Activated T-helper 9 cell treated with anti-CD3 and anti-CD28 coated beads, Interleukin-2, amount 50 U/mL, for 16 hours (primary cell): Measurements from ENCODE around the gene VGLL2.

Experiments used
- DNase-seq: peaks from one replicate; pipeline ENCODE4 v3.0.0-alpha.2; 2020; ENCODE audit warnings: low read depth

Gene VGLL2

DNA sequence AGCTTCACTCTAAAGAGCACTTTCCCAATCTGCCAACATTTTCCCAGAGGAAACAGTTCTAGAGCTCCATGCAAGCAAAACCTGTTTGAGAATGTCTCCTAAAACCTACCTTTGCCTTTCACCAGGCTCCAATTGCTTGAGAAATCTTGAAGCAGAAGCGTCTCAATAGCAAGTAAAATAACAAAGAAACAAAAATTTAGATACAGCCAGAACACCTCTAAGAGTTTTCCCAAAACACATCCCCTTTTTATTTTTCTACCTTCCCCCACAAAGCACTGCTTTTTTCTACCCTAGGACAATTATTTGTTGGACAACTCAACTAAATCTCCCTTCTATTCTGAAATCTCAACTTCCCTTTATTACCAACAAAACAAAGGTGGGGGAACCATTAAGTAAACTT, 3.6 kb downstream of the VGLL2 start:
- no peak for DNase-seq

DNA sequence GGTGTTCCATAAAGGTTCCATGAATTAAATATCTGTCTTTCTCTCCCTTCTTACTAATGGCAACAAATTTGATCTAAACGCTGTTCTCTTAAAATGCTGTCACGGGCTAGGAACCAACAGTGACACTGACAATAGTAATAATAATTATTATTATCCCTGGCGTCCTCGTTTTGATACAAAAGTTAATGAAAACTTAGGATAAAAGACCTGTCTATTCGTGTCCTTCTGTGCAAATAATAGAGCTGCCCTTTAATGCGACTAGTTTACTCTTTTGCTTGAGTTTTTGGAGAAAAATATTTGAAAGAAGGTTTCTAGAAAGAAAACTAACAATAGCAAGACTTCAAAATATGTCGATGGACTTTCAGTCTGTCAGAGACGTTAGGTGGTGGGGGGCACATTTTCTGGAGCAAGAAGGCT, 4.3 kb downstream of the VGLL2 start:
- DNase-seq = no peak

DNA sequence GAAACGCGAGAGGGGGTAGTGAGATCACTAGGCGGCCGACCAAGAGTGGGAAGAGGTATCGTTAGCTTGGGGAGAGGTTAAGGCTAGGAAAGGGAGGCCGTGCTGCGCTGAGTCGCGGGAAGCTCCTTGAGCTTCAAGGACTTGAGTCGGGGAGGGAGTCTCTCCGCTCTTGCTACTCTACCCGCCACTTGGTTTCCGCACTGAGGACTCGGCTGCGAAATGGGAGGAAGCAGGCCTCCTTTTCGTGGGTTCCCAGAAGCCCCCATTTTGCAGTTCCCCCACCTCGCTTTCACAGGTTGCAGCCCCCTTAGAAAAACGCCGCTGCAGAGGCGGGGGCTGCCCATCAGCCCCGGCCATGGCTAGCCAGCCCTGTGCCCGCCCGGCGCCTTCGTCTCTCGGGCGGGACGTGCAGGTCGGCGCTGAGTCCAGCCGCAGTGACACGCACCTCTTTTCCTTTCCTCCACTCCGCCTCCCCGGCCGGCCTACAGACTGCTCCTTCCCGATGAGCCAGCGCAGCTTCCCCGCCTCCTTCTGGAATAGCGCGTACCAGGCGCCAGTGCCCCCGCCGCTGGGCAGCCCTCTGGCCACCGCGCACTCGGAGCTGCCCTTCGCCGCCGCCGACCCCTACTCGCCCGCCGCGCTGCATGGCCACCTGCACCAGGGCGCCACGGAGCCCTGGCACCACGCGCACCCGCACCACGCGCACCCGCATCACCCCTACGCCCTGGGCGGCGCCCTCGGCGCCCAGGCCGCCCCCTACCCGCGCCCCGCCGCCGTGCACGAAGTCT, 4.9 kb downstream of the VGLL2 start:
- DNase-seq = no peak

DNA sequence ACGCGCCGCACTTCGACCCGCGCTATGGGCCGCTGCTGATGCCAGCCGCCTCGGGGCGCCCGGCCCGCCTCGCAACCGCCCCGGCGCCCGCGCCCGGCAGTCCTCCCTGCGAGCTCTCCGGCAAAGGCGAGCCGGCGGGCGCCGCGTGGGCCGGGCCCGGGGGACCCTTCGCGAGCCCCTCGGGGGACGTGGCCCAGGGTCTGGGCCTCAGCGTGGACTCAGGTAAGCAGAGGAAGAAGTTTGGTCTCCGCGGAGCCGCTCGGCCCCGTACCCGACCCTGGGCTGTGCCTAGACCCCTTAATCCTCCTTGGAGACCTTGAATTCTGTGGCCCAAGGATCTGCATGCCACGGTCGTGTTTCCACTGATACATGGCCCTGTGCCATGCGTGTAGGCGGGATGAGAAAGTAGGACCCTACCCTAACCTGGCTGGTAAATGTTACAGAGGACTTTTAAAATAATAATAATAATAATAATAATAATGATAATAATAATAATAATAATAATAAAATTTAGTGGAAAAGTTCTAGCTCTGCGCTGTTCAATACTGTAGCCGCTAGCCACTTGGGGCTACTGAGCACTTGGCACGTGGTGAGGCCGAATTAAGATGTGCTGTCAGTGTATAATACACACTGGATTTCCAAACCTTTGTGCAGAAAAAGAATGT, 5.6 kb downstream of the VGLL2 start:
- no peak for DNase-seq

DNA sequence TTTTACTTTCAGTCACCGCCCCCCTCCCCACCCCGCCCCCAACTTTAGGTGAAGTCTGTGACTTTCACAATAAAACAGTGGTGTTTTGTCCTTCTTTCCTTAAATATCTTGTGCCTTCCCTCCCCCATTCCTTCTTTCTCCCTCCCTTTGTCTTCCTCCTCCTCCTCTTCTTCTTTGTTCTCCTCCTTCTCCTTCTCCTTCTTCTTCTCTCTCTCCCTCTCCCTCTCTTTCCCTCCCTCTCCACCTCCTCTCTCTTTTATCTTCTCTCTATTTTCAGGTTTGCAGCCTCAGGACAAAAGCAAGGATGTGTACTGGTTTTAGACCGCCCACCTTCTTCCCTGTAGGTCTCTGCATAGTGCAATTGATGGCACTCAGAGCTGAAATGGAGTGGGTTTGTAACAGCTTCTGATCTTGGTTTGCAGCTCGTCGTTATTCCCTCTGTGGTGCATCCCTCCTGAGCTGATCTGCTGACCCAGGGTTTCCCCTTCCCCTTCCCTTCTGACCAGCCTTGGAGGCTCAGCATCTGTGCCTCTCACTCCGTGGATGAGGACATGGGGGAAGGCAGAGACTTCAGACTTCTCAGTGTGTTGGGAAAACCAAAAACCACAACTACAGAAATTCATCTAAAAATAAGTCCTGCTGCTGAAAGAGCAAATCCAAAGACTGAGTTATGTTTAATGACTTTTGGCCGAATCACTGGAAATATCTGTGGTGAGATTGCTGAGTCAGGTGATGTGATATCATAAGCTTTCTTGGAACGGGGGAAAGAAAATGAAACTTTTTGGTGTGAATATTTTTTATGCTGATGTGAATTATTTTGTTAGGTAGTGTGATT, 6.9 kb downstream of the VGLL2 start:
- DNase-seq = no peak

DNA sequence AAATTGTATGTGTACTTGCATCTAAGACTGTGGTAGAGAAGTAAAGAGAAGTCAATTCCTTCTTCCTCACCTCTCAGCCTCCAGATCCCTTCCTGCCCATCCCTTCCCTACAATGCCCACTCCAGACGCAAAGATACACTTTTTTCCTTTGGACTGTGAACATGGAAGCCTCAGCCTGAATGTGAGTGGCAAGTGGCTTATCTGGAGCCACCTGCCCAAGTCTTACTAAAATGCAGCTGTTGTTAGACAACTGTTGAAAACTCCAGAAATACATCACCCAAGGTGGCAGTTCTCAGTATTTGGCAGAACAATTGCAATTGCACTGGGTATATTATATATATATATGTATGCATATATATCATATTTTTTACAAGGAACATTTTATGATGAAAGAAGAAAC, 7.5 kb downstream of the VGLL2 start:
- DNase-seq = no peak

DNA sequence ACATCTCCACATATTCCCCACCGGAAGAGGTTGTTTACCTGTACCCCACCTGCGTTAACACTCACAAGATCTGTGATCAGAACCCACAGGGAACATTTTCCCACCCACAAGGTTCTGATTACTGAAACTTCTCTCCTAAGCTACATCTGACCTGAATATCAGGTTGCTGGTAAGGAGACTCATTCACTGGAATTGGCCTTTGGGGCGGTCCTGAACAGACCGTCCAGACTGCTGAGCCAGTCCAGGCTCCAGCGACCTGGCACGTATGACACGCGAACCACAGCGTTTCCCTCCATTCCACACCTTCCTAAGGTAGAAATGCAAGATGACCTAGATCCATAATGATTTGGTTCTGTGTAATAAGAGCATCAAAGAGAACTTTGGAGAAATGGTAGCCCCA, 9.8 kb downstream of the VGLL2 start:
- DNase-seq = no peak

DNA sequence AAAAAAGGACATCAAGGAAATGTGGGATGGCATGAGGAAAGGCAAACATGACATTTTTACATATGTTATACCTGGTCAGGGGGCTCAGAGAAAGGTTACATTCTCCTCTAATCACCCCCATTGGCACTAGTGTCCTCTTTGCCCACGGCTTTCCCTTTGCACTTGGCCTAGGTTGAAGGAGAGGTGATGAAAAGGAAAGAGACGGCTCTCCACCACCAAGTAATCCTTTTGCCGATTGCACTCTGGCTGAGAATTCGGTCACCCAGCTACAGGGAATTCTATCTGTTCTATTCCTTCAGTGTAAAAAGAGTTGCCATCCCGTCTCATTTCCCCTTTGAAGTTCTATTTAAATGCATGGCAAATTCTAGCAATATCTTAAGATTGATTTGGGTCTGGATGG, 10.4 kb downstream of the VGLL2 start:
- no peak for DNase-seq

DNA sequence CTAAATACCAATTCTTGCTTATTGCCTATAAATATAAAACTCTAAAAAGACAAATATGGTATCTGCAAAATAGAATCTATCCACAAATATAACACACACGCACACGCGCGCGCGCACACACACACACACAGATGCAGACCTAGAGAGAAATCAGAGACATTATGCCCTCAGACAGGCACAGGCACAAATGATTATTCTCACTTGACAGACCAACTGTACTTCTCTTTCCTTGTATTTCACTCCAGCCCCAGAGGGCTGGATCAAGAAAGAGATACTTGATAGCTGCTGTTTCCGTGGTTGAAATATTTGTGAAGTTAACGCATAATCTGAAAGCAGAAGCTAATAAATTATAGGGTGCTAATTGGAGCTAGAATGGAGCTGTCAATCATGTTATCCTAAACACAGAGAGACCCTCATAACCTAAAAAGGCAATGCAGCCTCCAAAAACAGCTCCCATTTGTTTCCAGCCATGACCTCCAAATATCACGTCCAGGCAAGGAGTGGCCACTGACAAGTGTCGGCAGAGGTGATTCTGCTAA, 11.5 kb downstream of the VGLL2 start:
- no peak for DNase-seq

DNA sequence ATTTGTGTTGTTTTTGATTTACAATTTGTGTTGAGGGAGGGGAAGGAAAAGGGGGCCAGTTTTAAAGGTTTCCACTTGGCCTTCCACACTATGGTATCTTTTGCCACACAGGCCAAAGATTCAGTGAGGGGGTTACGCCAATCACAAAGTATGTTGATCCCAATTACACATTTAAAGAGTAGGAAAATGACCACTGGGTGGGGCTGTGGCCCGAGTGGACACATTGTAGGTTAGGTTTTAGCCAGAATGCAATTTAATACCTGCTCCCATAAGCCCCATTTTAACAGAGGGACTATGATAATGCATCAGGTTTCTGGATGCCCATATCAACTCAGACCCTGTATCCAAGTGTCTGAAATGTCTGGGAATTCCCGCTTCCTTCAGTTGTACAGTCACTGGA, 15.6 kb downstream of the VGLL2 start:
- no peak for DNase-seq

DNA sequence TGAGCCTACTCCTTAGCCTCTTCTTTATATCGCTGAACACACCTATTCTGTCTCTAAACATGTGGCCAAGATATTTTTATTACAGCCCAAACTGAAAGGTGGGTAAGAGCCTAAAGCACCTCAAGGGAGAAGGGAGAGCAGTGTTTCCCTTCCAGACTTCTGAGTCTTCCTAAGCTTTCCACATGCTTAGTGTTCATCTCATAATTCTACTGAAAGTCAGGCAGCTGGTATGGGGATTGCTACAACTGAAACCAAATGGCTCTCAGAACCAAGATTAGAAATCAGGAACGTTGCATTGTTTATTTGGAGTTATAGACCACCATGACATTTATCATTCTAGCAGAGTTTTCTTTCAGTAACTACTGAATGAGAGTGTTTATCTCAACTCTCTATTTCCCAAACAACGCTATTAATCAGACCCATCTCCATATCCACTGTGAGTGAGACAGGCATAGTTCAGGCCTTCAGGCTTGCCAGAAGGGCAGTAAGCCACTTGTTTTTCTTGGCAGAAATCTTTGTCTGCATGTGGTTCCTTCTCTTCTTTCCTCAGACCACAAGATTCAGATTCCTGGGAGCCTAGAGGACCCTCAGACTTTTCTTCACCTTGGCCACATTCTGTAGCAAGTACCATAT, 22.8 kb downstream of the VGLL2 start:
- no peak for DNase-seq

DNA sequence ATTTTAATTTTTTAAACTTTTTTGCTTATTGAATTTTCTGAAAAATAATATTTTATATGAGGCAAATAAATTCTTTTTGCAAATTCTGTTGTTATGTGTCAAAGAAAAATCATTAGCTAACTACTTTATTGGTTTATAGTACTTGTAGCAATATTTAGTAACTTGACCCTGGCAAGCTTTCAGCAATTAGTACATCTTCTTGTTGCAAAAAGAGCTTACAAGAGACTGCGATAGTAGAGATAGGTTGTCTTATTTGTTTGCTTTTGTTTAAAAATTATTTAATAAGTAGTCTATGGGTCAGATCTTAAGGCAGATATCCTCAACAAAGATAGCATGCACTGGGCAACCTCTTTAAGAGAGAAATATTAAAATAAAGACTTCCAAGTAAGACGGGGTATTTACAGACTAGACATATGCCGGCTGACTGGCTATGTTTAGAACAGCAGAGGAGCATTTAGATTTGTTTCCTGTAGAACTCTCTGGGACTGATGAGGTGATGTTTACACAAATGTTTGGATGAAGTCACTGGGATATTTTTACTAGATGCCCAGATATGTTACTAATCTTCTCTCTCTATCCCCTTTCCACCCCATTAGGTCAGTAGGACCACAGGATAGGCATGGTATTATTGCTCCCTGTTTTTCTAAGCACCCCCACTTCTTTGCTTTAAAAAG, 25.0 kb downstream of the VGLL2 start:
- no peak for DNase-seq

DNA sequence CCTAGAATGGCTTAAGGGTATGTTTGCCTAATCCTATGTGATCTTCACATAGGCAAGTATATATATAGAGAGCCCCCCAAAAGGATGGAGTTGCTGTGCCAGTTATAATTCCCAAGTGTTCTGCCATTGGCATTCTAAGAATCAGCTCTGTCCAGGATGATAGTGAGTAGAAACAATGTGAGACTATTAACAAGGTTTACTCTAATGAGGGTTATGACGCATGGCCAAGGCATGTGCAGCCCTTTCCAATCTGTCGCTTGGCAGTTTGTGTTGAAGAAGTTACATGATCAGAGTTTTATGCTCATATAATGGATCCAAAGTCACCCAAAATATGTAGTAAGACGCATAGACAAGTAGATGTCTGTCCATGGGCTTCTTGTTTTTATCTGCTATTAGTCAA, 33.6 kb downstream of the VGLL2 start:
- DNase-seq = no peak

DNA sequence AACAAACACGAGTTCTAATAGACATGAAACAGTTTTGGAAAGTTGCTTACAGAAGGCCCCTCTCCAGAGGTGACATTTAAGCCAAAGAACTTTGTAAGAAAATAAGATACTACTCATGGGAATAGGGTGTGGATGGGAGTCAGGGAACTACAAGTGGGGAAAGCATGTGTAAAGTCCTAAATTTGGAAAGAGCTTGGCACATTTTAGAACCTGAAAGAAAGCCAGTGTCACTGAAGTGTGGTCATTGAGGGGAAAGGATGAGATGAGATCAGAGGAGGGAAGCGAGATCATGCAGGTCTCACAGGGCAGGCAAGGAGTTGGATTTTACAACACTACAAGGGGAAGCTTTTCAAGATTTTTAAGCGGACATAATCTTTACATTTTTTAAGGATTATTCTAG, 38.0 kb downstream of the VGLL2 start:
- DNase-seq = no peak

DNA sequence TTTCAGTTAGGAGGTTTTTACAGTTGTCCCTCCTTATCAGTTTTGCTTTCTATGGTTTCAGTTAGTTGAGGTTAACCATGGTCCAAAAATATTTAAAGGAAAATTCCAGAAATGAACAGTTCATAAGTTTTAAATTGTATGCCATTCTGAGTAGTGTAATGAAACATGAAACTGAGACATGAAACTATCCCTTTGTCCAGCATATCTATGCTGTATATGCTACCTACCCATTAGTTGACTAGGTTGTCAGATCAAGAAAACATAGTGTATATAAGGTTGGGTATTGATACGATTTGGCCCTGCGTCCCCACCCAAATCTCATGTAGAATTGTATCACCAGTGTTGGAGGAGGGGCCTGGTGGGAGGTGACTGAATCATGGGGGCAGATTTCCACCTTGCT, 39.1 kb downstream of the VGLL2 start:
- DNase-seq = no peak

DNA sequence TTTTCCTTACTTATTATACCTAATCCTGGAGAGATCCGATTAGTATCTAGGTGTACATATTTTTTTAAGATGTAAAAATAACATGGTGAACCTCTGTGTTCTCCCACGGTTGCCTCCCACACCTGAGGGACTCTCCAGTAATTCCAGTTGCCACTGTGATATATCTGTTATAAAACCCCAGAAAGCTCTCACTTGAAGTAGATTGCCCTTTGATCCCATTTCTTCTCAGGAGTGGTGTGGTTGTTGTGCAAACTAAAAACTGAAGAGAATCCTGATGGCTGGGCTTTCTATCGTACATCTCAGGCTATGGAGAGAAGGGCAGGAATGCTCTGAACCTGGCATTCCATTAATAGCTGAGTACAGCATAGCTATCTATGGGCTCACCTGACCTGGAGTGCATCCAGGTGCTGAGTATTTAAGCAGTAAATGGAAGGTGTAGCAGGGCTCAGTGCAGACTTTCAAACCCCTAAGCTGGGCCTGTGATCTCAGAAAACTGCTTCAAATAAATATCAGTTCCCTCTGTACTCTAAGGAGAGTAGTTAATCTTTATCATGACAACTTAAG, 41.0 kb downstream of the VGLL2 start:
- DNase-seq = no peak

DNA sequence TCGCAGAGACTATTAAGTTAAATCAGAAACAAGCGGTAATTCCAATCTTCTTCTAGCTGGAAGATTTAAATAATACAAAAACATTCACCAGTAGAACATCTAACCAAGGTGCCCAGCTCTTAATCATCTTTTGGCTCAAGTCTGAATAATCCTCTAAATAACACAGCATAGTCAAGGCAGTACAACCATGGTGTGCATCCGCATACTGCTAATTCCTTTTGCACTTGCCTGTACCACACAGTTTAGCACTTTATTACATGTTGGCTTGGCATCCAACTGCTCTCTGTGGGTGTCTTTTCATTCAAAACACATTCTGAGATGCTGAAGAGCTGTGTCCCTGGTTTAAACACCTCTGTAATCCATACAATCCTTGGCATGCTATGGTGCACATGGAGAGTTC, 42.3 kb downstream of the VGLL2 start:
- DNase-seq = no peak

DNA sequence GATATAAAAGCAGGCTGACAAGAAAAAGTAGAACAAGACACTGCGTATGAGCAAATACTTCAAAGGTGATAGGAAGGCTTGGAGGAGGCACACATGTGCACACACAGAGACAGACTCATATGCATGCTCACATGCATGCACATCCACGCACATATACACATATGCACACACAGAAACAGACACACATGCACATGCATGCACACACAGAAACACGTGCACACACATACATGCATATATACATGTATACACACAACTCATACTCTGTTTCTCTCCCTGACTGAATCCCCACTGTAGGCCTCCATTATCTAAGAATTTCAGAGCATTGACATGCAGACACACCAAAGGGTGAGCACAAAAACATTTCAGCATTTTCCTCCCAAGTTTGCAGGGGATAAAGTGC, 43.7 kb downstream of the VGLL2 start:
- DNase-seq = no peak

DNA sequence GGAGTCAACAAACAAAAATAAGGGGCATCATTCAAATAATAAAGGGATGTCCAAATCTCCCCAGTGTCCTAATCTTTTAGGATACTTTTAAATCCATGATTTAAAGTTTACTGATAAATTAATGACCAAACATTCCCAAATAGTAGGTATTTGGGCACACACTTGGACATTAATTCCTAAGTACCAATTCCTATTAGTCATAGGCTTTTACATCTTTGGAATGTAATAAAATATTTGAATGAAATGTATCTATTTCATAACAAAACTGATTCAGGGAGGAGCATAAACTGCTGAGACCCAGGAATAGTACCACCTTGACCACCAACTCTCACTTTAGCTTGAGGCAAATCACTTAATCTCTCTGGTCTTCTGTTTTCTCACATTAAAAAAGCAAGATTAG, 44.3 kb downstream of the VGLL2 start:
- no peak for DNase-seq

DNA sequence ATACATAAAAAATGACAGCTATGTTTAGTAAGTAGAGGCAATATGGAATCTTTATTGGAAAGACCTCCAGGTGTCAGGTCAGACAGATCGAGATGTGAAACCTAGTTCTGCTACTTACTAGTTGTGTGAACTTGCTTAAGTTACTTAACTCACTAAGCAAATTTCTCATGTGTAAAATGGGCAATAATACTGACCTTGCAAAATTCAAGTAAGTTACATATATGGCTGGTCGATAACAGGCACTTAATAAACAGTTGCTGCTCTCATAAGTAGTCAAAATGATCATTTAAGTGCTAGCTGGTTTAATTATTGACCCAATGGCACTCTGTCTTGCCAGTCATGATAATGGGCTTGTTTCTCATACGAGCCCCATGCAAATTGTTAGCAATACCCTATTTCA, 46.0 kb downstream of the VGLL2 start:
- DNase-seq = no peak

DNA sequence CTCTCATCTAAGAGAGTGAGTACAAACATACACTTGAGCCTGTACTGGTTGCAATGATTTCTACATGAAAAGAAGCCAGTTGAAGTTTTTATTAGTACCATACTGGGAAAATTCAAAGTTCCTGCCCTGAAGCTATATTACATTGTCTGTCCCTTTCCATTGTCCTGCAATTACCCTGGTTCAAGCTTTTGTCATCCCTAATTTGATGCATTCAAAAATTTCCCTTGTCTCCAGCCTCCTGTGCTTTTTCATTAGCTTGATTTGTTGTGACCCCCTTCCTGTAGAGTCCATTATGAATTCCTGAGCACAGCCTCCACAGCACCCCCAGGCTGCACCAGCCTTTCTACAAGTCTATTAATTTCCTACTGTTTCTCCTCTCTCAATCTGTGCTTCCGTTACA, 46.4 kb downstream of the VGLL2 start:
- no peak for DNase-seq
